Activated CD4-positive, alpha-beta T cell treated with anti-CD3 and anti-CD28 coated beads, Interleukin-2, Interleukin-6, amounts not matched to agents 100 ng/mL and 50 ng/mL, durations not matched to agents 16 hours and 8 hours (primary cell): ENCODE results near the gene CROCC.

Experiments used
- DNase-seq: peaks from one replicate; pipeline ENCODE4 v3.0.0-alpha.2; 2020

The CROCC gene

GRCh38 chr1:17017435-17017834 lies 95.7 kb downstream of the CROCC start:
- no peak for DNase-seq

GRCh38 chr1:17018849-17019248 lies 97.1 kb downstream of the CROCC start:
- DNase-seq, result no peak

DNA sequence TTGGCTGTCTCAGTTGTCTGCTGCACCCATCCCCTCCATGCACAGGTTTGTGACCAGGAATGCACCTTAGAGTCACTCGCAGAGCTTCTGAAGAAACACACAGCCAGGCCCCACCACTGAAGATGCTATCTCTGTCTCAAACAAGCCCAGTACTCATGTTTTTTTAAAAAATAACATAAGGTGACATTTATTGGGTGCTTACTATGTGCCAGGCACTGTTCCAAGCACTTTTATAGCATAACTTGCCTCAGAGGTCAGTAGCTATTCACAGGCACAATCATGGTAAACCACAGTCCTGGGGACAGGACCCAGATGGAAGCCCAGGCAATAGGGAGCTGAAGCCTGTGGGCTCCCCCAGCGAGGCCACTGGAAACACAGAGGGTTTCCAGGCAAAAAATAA lies 98.8 kb downstream of the CROCC start:
- no peak for DNase-seq

DNA sequence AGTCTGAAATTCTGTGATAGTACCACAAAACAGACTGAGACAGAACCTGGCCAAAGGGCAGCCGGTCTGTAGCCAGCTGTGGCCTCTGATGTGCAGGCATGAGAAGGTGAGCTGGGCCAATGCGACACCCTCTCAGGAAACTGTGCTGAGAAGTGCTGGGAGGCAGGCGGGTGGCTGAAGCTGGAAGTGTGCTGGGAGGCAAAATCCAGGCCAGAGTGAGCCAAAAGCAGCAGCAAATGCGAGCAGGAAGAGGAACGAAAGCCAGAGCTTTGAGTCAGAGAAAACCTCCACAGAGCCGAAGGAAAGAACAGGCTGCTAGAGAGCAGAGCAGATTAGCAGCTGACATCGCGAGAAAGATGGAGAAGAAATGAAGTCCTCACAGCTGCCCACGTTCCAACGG lies 100.2 kb downstream of the CROCC start:
- no peak for DNase-seq
